ENCODE data around the gene BCR. TPM values are rescaled to one million over a fixed set of nuclear protein-coding genes. Genes with fewer than 3 reads are reported as not detected.

The BCR gene
- total and polyA plus RNA-seq, 12 donors = 18.7 to 64.3 (median 42.4) TPM

- no peak for DNase-seq
- intact Hi-C loops (cut with DNase I) = no loop called here
- Histone ChIP-seq H3K9me3 (replicated peaks in 1 of 3) (no peaks in the 10 kb centered on the region), H3K4me1 (replicated peaks in 1 of 2) (peaks cover 5 to 19% of the 10 kb centered on the region in 2 donors), H3K27me3 (no peaks in the 10 kb centered on the region), H3K36me3 (replicated peaks in 1 of 2) (peaks cover 0 to 28% of the 10 kb centered on the region in 2 donors), H3K27ac (no peak overlapping the region), H3K4me3 (no peak overlapping the region)
- TF ChIP-seq CTCF (IDR thresholded peaks at IDR 0.05) = no peak
- TF ChIP-seq POLR2A (IDR thresholded peaks at IDR 0.05) = no peak
- 86 to 96% (median 90%) methylated on average over 6 to 11 of the region's 11 CpGs for WGBS, 4 donors
These were observed 87.1 kb downstream of the BCR start for GRCh38 chr22:23267226-23268043.

- no peak for TF ChIP-seq CTCF (IDR thresholded peaks at IDR 0.05)
- no peak for TF ChIP-seq POLR2A (IDR thresholded peaks at IDR 0.05)
- intact Hi-C loops (cut with DNase I) = no loop called here
- H3K27ac ChIP-seq = no peak overlapping the region
- H3K27me3 ChIP-seq = no peaks in the 10 kb centered on the region
- peaks cover 0 to 35% of the 10 kb centered on the region in 2 donors for H3K36me3 ChIP-seq (replicated peaks in 1 of 2)
- WGBS, 4 donors = 81 to 89% (median 87%) methylated on average over 11 to 22 of the region's 22 CpGs
- H3K4me3 ChIP-seq = no peak overlapping the region
- H3K9me3 ChIP-seq (replicated peaks in 1 of 3) = no peaks in the 10 kb centered on the region
- no peak for DNase-seq
- peaks cover 5 to 19% of the 10 kb centered on the region in 2 donors for H3K4me1 ChIP-seq (replicated peaks in 1 of 2)
These were observed 87.9 kb downstream of the BCR start for GRCh38 chr22:23268139-23268712.

- Histone ChIP-seq H3K4me1 (replicated peaks in 1 of 2) (peaks cover 5 to 19% of the 10 kb centered on the region in 2 donors), H3K27ac (peak overlapping the region in 1 of 5 donors; percentile 23), H3K27me3 (no peaks in the 10 kb centered on the region), H3K9me3 (replicated peaks in 1 of 3) (no peaks in the 10 kb centered on the region), H3K36me3 (replicated peaks in 1 of 2) (peaks cover 0 to 35% of the 10 kb centered on the region in 2 donors), H3K4me3 (no peak overlapping the region)
- DNase-seq = no peak
- intact Hi-C loops (cut with DNase I) = no loop called here
- TF ChIP-seq CTCF (IDR thresholded peaks at IDR 0.05) (no peak), POLR2A (IDR thresholded peaks at IDR 0.05) (no peak)
- 78 to 100% (median 86%) methylated on average over 1 to 7 of the region's 7 CpGs for WGBS, 4 donors
These were observed 88.6 kb downstream of the BCR start for GRCh38 chr22:23268877-23269276.

GRCh38 chr22:23269441-23270211 lies 89.3 kb downstream of the BCR start:
- Histone ChIP-seq H3K4me3 (no peak overlapping the region), H3K4me1 (replicated peaks in 1 of 2) (peaks cover 5 to 13% of the 10 kb centered on the region in 2 donors), H3K27me3 (no peaks in the 10 kb centered on the region), H3K9me3 (replicated peaks in 1 of 3) (no peaks in the 10 kb centered on the region), H3K27ac (peak overlapping the region in 1 of 5 donors; percentile 23), H3K36me3 (replicated peaks in 1 of 2) (peaks cover 0 to 37% of the 10 kb centered on the region in 2 donors)
- TF ChIP-seq CTCF (IDR thresholded peaks at IDR 0.05) (no peak), POLR2A (IDR thresholded peaks at IDR 0.05) (no peak)
- intact Hi-C loops (cut with DNase I) = no loop called here
- 79 to 87% (median 85%) methylated on average over 18 of the region's 18 CpGs for WGBS, 4 donors
- DNase-seq = no peak
